Breast epithelium (tissue), 4 donors: ENCODE measurements around the gene HTRA3. TPM values are rescaled to one million over a fixed set of nuclear protein-coding genes. Genes with fewer than 3 reads are reported as not detected.

Source experiments
- DNase-seq, 2 donors: peaks; one replicate each; pipeline ENCODE4 v3.0.0-alpha.2; 2019; ENCODE audit warnings: low spot score in 2 of 2
- H3K27ac ChIP-seq, 2 donors: fragments of 200-600 bp; sonication (generic) in 1 of 2; one replicate each; pipeline ENCODE4 v1.5.1; 2016 to 2019; ENCODE audit warnings: mild to moderate bottlenecking in 1 of 2
- H3K27me3 ChIP-seq, 2 donors: fragments of 200-600 bp; sonication (generic) in 1 of 2; one replicate each; pipeline versions ENCODE4 v1.5.1 to v1.6.0; 2017 to 2019; ENCODE audit warnings: control low read depth in 1 of 2, mild to moderate bottlenecking in 1 of 2
- H3K36me3 ChIP-seq: fragments of 200-600 bp; one replicate; pipeline ENCODE4 v1.5.1; 2019
- H3K4me1 ChIP-seq, 2 donors: fragments of 200-600 bp; sonication (generic); one replicate each; pipeline ENCODE4 v1.5.1; 2016 to 2019; ENCODE audit warnings: control low read depth in 1 of 2
- H3K4me3 ChIP-seq, 3 donors: fragments of 200-600 bp; sonication (generic); 1 replicate in 2 of 3; 2 replicates in 1 of 3; pipeline ENCODE4 v1.5.1; 2016 to 2019; ENCODE audit warnings: mild to moderate bottlenecking in 3 of 3, moderate library complexity in 2 of 3
- H3K9me3 ChIP-seq, 2 donors: fragments of 200-600 bp; sonication (generic) in 1 of 2; one replicate each; pipeline ENCODE4 v1.5.1; 2016 to 2019; ENCODE audit warnings: control low read depth in 1 of 2
- POLR2A ChIP-seq: fragments of 450-650 bp; IDR thresholded peaks from one replicate; pipeline ENCODE4 v1.6.1; 2016; ENCODE audit warnings: antibody characterized with exemption, mild to moderate bottlenecking, moderate library complexity
- POLR2AphosphoS5 ChIP-seq, 3 donors: sonication (generic); formaldehyde crosslinking; IDR thresholded peaks; one replicate each; pipeline ENCODE4 v1.6.1; 2017; ENCODE audit warnings: antibody characterized with exemption in 3 of 3
- intact Hi-C: fragments of 100-400 bp; cut with DNase I; formaldehyde crosslinking; loops from one replicate; pipeline ENCODE4 v1.15.1; 2023; ENCODE audit warnings: low total_unique reads
- total RNA-seq, 3 donors: library from RNA; depleted of rRNA; stranded (reverse); fragments of >200 nt; gene quantifications; one replicate each; pipeline ENCODE4 v1.1.0, GENCODE V29; 2016
- TF ChIP-seq, protein P1 (sequence below), 3 donors: fragments of 450-650 bp; IDR thresholded peaks; one replicate each; pipeline ENCODE4 v1.5.1; 2016 to 2017; ENCODE audit warnings: antibody characterized with exemption in 3 of 3, mild to moderate bottlenecking in 3 of 3, moderate library complexity in 3 of 3

The HTRA3 gene
- total RNA-seq, 3 donors from 2014 or later, result 8.5 to 53.9 (median 19.7) TPM

GRCh38 chr4:8343262-8343966 is 73.9 kb downstream of the HTRA3 start:
- intact Hi-C loops, result loop anchor here (2.0 kb wide), 1 partner anchor 65 kb away; no protein-coding TSS in a partner anchor
- H3K27me3 ChIP-seq, result no peaks in the 10 kb centered on the region
- no peak for DNase-seq

DNA sequence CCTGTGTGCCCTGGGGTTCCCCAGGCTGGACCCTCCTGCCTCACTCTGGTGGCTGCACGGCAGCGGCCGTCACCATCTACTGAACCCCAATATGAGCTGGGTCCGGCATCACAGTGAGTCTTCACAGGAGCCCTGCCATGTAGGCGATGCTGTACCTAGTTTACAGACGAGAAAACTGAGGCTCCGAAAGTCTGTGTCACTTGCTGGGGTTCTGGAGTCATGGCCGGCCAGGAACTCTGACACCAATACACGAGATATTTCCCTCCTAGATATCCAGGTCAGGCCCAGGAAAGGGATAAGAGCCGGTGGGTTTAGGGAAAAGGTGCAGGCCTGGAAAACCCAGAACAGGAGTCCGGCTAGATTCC is 74.4 kb downstream of the HTRA3 start:
- DNase-seq, result no peak
- TF ChIP-seq, protein P1, sequence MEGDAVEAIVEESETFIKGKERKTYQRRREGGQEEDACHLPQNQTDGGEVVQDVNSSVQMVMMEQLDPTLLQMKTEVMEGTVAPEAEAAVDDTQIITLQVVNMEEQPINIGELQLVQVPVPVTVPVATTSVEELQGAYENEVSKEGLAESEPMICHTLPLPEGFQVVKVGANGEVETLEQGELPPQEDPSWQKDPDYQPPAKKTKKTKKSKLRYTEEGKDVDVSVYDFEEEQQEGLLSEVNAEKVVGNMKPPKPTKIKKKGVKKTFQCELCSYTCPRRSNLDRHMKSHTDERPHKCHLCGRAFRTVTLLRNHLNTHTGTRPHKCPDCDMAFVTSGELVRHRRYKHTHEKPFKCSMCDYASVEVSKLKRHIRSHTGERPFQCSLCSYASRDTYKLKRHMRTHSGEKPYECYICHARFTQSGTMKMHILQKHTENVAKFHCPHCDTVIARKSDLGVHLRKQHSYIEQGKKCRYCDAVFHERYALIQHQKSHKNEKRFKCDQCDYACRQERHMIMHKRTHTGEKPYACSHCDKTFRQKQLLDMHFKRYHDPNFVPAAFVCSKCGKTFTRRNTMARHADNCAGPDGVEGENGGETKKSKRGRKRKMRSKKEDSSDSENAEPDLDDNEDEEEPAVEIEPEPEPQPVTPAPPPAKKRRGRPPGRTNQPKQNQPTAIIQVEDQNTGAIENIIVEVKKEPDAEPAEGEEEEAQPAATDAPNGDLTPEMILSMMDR (IDR thresholded peaks at IDR 0.05), result no peak
- TF ChIP-seq POLR2AphosphoS5 (IDR thresholded peaks at IDR 0.05), result no peak
- TF ChIP-seq POLR2A, result no peak
- Histone ChIP-seq H3K36me3 (no peaks in the 10 kb centered on the region), H3K4me3 (no peak overlapping the region), H3K27ac (peak overlapping the region in 1 of 2 donors; percentile 52), H3K4me1 (no peaks in the 10 kb centered on the region), H3K27me3 (no peaks in the 10 kb centered on the region), H3K9me3 (no peaks in the 10 kb centered on the region)
- intact Hi-C loops, result loop anchor here (2.0 kb wide), 1 partner anchor 65 kb away; no protein-coding TSS in a partner anchor

More at GRCh38 chr4:8343262-8343966, 73.9 kb downstream of the HTRA3 start:
- Histone ChIP-seq H3K4me1 (no peaks in the 10 kb centered on the region), H3K36me3 (no peaks in the 10 kb centered on the region), H3K27ac (peak overlapping the region in 1 of 2 donors; percentile 52), H3K4me3 (no peak overlapping the region), H3K9me3 (no peaks in the 10 kb centered on the region)
- TF ChIP-seq POLR2AphosphoS5 (IDR thresholded peaks at IDR 0.05), result no peak
- no peak for TF ChIP-seq POLR2A
- TF ChIP-seq, protein P1 (IDR thresholded peaks at IDR 0.05), result no peak

DNA sequence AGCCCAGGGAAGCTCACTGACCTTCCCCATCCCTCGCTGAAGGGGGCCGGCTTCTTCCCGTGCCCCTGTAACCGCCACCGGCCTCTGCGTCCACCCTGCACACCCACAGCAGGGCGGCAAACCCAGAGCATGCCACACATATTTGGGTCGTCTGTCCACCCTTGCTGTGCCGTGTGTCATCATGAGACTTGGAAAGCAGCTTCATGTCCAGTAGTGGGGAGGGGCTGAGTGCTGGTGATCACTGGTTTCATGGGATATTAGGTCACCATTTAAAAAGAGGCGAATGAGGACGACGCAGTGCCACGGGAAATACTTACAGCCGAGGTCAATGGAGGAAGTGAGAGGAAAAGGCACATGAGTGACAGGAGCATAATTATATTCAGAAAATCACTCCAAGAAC is 74.8 kb downstream of the HTRA3 start:
- Histone ChIP-seq H3K27ac (no peak overlapping the region), H3K9me3 (no peaks in the 10 kb centered on the region), H3K36me3 (no peaks in the 10 kb centered on the region), H3K27me3 (no peaks in the 10 kb centered on the region), H3K4me3 (no peak overlapping the region), H3K4me1 (no peaks in the 10 kb centered on the region)
- DNase-seq, result no peak
- intact Hi-C loops, result no loop called here
- TF ChIP-seq POLR2A (no peak), POLR2AphosphoS5 (IDR thresholded peaks at IDR 0.05) (no peak)
- TF ChIP-seq, protein P1 (IDR thresholded peaks at IDR 0.05), result no peak

DNA sequence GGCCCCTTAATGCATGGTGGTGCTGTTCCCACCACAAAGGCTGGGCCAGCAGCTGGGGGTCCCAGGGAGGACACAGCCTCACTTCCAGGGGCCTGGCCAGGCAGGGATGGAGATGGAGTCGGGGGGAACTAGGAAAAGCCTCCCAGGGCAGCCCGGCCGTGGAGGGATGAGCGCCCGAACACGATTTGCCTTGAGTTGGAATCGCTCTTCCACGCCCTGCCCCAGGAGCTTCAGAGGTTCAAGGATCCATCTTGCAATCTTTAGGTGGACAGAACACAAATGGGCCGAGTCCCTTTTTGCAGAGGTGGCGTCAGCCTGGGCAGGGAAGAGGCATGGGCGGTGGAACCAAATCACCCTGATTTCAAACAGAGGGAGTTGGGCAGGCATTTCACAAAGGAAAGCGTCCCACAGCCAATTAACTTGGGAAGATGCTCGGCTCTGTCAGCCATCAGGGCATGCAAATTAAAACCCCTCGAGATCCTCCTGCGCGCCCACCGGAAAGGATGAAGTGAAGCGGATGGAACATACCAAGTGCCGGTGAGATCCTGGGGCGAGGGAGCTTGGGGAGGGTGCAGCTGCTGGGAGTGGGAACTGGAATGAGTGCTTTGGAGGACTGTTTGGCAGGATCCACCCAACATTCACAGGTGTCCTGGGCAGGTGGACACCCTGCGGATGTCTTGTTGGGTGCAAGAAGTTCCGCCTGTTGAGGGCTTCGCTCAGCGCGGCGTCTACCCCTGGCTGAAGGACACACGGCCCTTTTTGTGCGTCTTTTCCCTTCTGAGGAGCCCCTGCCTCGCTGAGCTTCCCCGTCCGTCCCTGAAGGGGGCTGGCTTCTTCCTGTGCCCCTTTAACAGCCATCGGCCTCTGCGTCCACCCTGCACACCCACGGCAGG is 75.7 kb downstream of the HTRA3 start:
- no peak overlapping the region for H3K27ac ChIP-seq
- no peaks in the 10 kb centered on the region for H3K27me3 ChIP-seq
- H3K36me3 ChIP-seq, result no peaks in the 10 kb centered on the region
- no peak overlapping the region for H3K4me3 ChIP-seq
- intact Hi-C loops, result no loop called here
- no peaks in the 10 kb centered on the region for H3K9me3 ChIP-seq
- TF ChIP-seq, protein P1 (IDR thresholded peaks at IDR 0.05), result no peak
- TF ChIP-seq POLR2AphosphoS5 (IDR thresholded peaks at IDR 0.05), result no peak
- no peak for TF ChIP-seq POLR2A
- no peaks in the 10 kb centered on the region for H3K4me1 ChIP-seq
- DNase-seq, result no peak
